ENCODE measurements around the gene ZNF92.
"Not testable (repeated sequence)": the region's sequence is repeated elsewhere in the genome, so short reads cannot be mapped to it uniquely, and the experiment has no call there.

ZNF92 gene

DNA sequence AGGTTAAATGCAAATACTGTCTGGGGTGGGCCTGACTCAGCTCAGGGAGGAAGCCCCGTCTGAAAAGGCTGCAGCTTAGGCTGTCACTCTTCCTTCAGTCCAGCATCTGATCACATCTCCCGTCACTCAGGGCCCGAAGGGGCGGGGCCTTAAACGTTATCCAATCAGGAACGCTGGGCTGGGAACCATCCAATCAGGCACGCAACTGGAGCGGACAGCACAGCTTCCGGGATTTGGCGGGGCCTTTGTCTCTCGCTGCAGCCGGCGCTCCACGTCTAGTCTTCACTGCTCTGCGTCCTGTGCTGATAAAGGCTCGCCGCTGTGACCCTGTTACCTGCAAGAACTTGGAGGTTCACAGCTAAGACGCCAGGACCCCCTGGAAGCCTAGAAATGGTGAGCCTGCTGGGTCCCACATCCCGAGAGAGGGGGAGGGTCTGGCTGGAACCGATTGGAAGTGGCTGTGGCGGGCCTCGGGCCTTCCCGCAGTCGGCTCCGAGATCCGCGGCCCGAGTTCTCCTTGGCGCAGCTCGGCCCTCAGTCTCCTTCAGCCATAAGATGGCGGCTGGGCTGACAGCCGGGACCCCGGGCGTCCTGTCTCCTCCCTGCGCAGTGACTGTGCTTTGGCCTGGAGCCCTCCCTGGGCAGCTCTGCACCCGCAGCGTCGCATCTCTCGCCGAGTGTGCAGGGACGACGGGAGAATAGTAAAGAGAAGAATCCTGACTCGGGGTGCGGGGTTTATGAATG, at the start of gene ZNF92:
ZNF92 (plus strand) TSS at position 248 of the 744 bp plus-strand sequence; CDS start at position 391, 143 bp downstream.
- peaks cover 12% of the 10 kb centered on the region for H3K4me1 ChIP-seq (ENCODE audit: control insufficient read depth, insufficient read depth, low read length)
- H3K27me3 ChIP-seq (ENCODE audit: control insufficient read depth, insufficient read depth, low read length), result no peaks in the 10 kb centered on the region
- H3K9ac ChIP-seq (ENCODE audit: low read length), result peak within 1 kb of the TSS; percentile 91
- no peaks in the 10 kb centered on the region for H3K9me3 ChIP-seq (ENCODE audit: control insufficient read depth, low read length)
- no peaks in the 10 kb centered on the region for H3K36me3 ChIP-seq (ENCODE audit: control insufficient read depth, insufficient read depth, low read length)
- H3K4me3 ChIP-seq (ENCODE audit: low read length), result peak within 1 kb of the TSS; percentile 98

GRCh38 chr7:65325793-65326432, 47.7 kb upstream of the ZNF92 start:
- Histone ChIP-seq H3K4me1 (ENCODE audit: control insufficient read depth, insufficient read depth, low read length) (no peaks in the 10 kb centered on the region), H3K4me3 (ENCODE audit: low read length) (no peak overlapping the region)

GRCh38 chr7:65338346-65338745, 35.3 kb upstream of the ZNF92 start:
- no peak overlapping the region for H3K9ac ChIP-seq (ENCODE audit: low read length)
- H3K27me3 ChIP-seq (ENCODE audit: control insufficient read depth, insufficient read depth, low read length), result no peaks in the 10 kb centered on the region
- H3K9me3 ChIP-seq (ENCODE audit: control insufficient read depth, low read length), result no peaks in the 10 kb centered on the region
- H3K4me3 ChIP-seq (ENCODE audit: low read length), result no peak overlapping the region
- H3K36me3 ChIP-seq (ENCODE audit: control insufficient read depth, insufficient read depth, low read length), result no peaks in the 10 kb centered on the region
- no peaks in the 10 kb centered on the region for H3K4me1 ChIP-seq (ENCODE audit: control insufficient read depth, insufficient read depth, low read length)

More at GRCh38 chr7:65325793-65326432, 47.7 kb upstream of the ZNF92 start:
- Histone ChIP-seq H3K9ac (ENCODE audit: low read length) (no peak overlapping the region), H3K36me3 (ENCODE audit: control insufficient read depth, insufficient read depth, low read length) (no peaks in the 10 kb centered on the region), H3K9me3 (ENCODE audit: control insufficient read depth, low read length) (no peaks in the 10 kb centered on the region), H3K27me3 (ENCODE audit: control insufficient read depth, insufficient read depth, low read length) (no peaks in the 10 kb centered on the region)

- Histone ChIP-seq H3K27me3 (ENCODE audit: control insufficient read depth, insufficient read depth, low read length) (no peaks in the 10 kb centered on the region), H3K9ac (ENCODE audit: low read length) (no peak overlapping the region), H3K9me3 (ENCODE audit: control insufficient read depth, low read length) (no peaks in the 10 kb centered on the region), H3K36me3 (ENCODE audit: control insufficient read depth, insufficient read depth, low read length) (no peaks in the 10 kb centered on the region), H3K4me3 (ENCODE audit: low read length) (no peak overlapping the region), H3K4me1 (ENCODE audit: control insufficient read depth, insufficient read depth, low read length) (no peaks in the 10 kb centered on the region)
These were observed 34.4 kb upstream of the ZNF92 start for GRCh38 chr7:65339257-65339656.

- no peak overlapping the region for H3K4me3 ChIP-seq (ENCODE audit: low read length)
- no peaks in the 10 kb centered on the region for H3K9me3 ChIP-seq (ENCODE audit: control insufficient read depth, low read length)
- H3K4me1 ChIP-seq (ENCODE audit: control insufficient read depth, insufficient read depth, low read length), result no peaks in the 10 kb centered on the region
- H3K27me3 ChIP-seq (ENCODE audit: control insufficient read depth, insufficient read depth, low read length), result no peaks in the 10 kb centered on the region
- H3K9ac ChIP-seq (ENCODE audit: low read length), result no peak overlapping the region
- H3K36me3 ChIP-seq (ENCODE audit: control insufficient read depth, insufficient read depth, low read length), result no peaks in the 10 kb centered on the region
These were observed 30.7 kb upstream of the ZNF92 start for GRCh38 chr7:65342723-65343629.

DNA sequence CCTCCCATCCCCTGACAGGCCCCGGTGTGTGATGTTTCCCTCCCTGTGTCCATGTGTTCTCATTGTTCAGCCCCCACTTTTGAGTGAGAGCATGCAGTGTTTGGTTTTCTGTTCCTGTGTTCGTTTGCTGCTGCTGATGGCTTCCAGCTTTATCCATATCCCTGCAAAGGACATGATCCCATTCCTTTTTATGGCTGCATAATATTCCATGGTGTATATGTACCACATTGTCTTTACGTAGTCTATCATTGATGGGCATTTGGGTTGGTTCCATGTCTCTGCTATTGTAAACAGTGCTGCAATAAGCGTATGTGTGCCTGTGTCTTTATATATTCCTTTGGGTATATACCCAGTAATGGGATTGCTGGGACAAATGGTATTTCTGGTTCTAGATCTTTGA, 29.1 kb upstream of the ZNF92 start:
- H3K4me3 ChIP-seq (ENCODE audit: low read length); H3K9me3 ChIP-seq (ENCODE audit: control insufficient read depth, low read length); H3K36me3 ChIP-seq (ENCODE audit: control insufficient read depth, insufficient read depth, low read length); H3K9ac ChIP-seq (ENCODE audit: low read length); H3K27me3 ChIP-seq (ENCODE audit: control insufficient read depth, insufficient read depth, low read length); H3K4me1 ChIP-seq (ENCODE audit: control insufficient read depth, insufficient read depth, low read length): not testable (repeated sequence)

DNA sequence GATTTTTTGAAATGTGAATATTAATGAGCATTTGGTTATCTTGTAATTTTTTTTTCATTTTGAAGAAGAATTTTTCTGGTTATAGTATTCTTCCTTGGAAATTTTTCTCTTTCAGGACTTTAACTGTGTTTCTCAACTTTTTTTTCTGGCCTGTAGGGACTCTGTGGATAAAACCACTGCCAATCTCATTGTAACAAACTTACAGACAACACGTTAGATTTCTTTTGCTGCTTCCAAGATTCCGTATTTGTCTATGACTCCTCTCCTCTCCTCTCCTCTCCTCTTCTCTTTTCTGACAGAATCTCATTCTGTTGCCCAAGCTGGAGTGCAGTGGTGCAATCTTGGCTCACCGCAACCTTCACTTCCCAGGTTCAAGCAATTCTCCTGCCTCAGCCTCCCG, 19.4 kb upstream of the ZNF92 start:
- no peak overlapping the region for H3K4me3 ChIP-seq (ENCODE audit: low read length)
- no peaks in the 10 kb centered on the region for H3K4me1 ChIP-seq (ENCODE audit: control insufficient read depth, insufficient read depth, low read length)
- H3K9me3 ChIP-seq (ENCODE audit: control insufficient read depth, low read length), result no peaks in the 10 kb centered on the region
- H3K9ac ChIP-seq (ENCODE audit: low read length), result no peak overlapping the region
- no peaks in the 10 kb centered on the region for H3K27me3 ChIP-seq (ENCODE audit: control insufficient read depth, insufficient read depth, low read length)
- no peaks in the 10 kb centered on the region for H3K36me3 ChIP-seq (ENCODE audit: control insufficient read depth, insufficient read depth, low read length)

DNA sequence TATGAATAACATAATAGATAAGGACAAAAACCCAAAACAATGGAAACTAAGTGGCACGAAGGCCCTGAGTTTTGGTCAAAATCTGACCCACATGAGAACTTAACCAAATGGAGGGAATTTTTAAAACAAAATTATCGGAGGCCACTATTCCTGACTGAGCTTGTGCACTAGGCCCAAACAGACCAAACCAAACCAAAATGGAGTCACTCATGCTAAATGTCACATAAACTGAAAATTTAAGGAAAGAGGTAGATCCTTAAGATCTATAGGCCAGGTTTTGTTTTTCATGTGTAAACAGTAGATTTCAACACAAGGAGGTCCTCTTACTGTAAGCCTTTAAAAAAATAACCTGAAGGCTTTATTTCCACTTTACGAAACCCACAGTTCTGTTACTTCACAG, 3.8 kb upstream of the ZNF92 start:
- Histone ChIP-seq H3K27me3 (ENCODE audit: control insufficient read depth, insufficient read depth, low read length) (no peaks in the 10 kb centered on the region), H3K4me1 (ENCODE audit: control insufficient read depth, insufficient read depth, low read length) (peaks cover 3% of the 10 kb centered on the region), H3K9ac (ENCODE audit: low read length) (no peak overlapping the region), H3K36me3 (ENCODE audit: control insufficient read depth, insufficient read depth, low read length) (no peaks in the 10 kb centered on the region), H3K4me3 (ENCODE audit: low read length) (no peak overlapping the region), H3K9me3 (ENCODE audit: control insufficient read depth, low read length) (no peaks in the 10 kb centered on the region)

- Histone ChIP-seq H3K27me3 (ENCODE audit: control insufficient read depth, insufficient read depth, low read length) (no peaks in the 10 kb centered on the region), H3K9me3 (ENCODE audit: control insufficient read depth, low read length) (no peaks in the 10 kb centered on the region)
These were observed 2.2 kb upstream of the ZNF92 start for GRCh38 chr7:65371468-65371867.

DNA sequence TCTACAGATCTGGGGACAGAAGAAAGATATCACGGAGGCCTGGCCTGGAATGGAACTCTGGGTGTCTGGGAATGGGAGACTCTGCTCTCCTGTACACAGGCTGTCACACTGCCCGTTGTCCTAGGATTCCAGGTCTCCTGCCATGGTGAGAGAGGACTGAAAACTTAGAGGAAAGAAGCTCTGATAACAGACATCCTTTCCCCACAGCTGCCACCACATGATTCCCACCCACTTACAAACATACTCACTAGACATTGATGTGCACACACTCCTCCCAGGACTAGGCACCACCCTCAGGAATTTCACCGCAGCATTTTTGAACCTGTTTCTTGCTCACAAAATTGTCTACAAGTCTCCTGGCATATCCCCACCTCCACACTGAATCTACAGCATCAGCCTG, 5.7 kb downstream of the ZNF92 start:
- Histone ChIP-seq H3K27me3 (ENCODE audit: control insufficient read depth, insufficient read depth, low read length) (no peaks in the 10 kb centered on the region), H3K4me1 (ENCODE audit: control insufficient read depth, insufficient read depth, low read length) (peaks cover 12% of the 10 kb centered on the region), H3K4me3 (ENCODE audit: low read length) (no peak overlapping the region)

More at GRCh38 chr7:65371468-65371867, 2.2 kb upstream of the ZNF92 start:
- no peak overlapping the region for H3K4me3 ChIP-seq (ENCODE audit: low read length)
- H3K9ac ChIP-seq (ENCODE audit: low read length), result no peak overlapping the region
- H3K4me1 ChIP-seq (ENCODE audit: control insufficient read depth, insufficient read depth, low read length), result peaks cover 12% of the 10 kb centered on the region
- no peaks in the 10 kb centered on the region for H3K36me3 ChIP-seq (ENCODE audit: control insufficient read depth, insufficient read depth, low read length)

DNA sequence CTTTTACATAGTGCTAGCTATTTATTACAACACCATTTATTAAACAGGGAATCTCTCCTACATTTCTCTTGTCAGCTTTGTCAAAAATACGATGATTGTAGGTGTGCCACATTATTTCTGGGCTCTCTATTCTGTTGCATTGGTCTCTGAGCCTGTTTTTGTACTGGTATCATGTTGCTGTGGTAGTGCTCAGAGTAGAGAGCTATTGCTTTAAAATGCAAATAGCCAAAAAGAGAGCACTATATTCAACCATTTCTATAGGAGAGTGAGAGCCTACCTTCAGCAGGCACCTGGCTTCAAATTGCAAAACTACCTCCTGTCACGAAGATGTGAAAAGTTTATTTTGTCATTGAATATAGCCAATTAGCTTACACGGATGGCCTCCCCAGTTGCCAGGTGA, 8.1 kb downstream of the ZNF92 start:
- Histone ChIP-seq H3K36me3 (ENCODE audit: control insufficient read depth, insufficient read depth, low read length) (no peaks in the 10 kb centered on the region), H3K27me3 (ENCODE audit: control insufficient read depth, insufficient read depth, low read length) (no peaks in the 10 kb centered on the region), H3K4me1 (ENCODE audit: control insufficient read depth, insufficient read depth, low read length) (no peaks in the 10 kb centered on the region), H3K4me3 (ENCODE audit: low read length) (no peak overlapping the region), H3K9ac (ENCODE audit: low read length) (no peak overlapping the region), H3K9me3 (ENCODE audit: control insufficient read depth, low read length) (no peaks in the 10 kb centered on the region)

More for the DNA sequence above, 5.7 kb downstream of the ZNF92 start:
- Histone ChIP-seq H3K36me3 (ENCODE audit: control insufficient read depth, insufficient read depth, low read length) (no peaks in the 10 kb centered on the region), H3K9ac (ENCODE audit: low read length) (no peak overlapping the region), H3K9me3 (ENCODE audit: control insufficient read depth, low read length) (no peaks in the 10 kb centered on the region)

- Histone ChIP-seq H3K36me3 (ENCODE audit: control insufficient read depth, insufficient read depth, low read length) (no peaks in the 10 kb centered on the region), H3K4me1 (ENCODE audit: control insufficient read depth, insufficient read depth, low read length) (no peaks in the 10 kb centered on the region), H3K4me3 (ENCODE audit: low read length) (no peak overlapping the region), H3K27me3 (ENCODE audit: control insufficient read depth, insufficient read depth, low read length) (no peaks in the 10 kb centered on the region), H3K9me3 (ENCODE audit: control insufficient read depth, low read length) (no peaks in the 10 kb centered on the region), H3K9ac (ENCODE audit: low read length) (no peak overlapping the region)
These were observed 8.8 kb downstream of the ZNF92 start for GRCh38 chr7:65382452-65382851.

Data from mucosa of stomach (tissue), 1 donor.